Activated naive CD8-positive, alpha-beta T cell treated with anti-CD3 and anti-CD28 coated beads for 36 hours (primary cell): ENCODE measurements around the gene MYH15. TPM values are rescaled to one million over a fixed set of nuclear protein-coding genes. Genes with fewer than 3 reads are reported as not detected.

Experiments used
- DNase-seq: peaks from one replicate; pipeline ENCODE4 v3.0.0; 2021
- H3K27ac Mint-ChIP-seq: one replicate; pipeline ENCODE4 v1.8.0; 2022; ENCODE audit warnings: mild to moderate bottlenecking, moderate library complexity, mixed read lengths
- H3K27me3 Mint-ChIP-seq: one replicate; pipeline ENCODE4 v1.8.0; 2022; ENCODE audit warnings: mild to moderate bottlenecking, mixed read lengths
- H3K36me3 Mint-ChIP-seq: one replicate; pipeline ENCODE4 v1.8.0; 2021; ENCODE audit warnings: mild to moderate bottlenecking, mixed read lengths
- H3K4me1 Mint-ChIP-seq: one replicate; pipeline ENCODE4 v1.8.0; 2021; ENCODE audit warnings: mixed read lengths
- H3K4me3 Mint-ChIP-seq: one replicate; pipeline ENCODE4 v1.8.0; 2022; ENCODE audit warnings: mild to moderate bottlenecking, moderate library complexity, mixed read lengths
- H3K9me3 Mint-ChIP-seq: one replicate; pipeline ENCODE4 v1.8.0; 2022; ENCODE audit warnings: mixed read lengths
- total RNA-seq, 2 experiments: library from RNA; stranded (reverse); gene quantifications; one replicate each; pipeline ENCODE4 v1.2.3, GENCODE V29; 2021

MYH15 gene
- total RNA-seq, 2 experiments from 2014 or later: 0.14 TPM

DNA sequence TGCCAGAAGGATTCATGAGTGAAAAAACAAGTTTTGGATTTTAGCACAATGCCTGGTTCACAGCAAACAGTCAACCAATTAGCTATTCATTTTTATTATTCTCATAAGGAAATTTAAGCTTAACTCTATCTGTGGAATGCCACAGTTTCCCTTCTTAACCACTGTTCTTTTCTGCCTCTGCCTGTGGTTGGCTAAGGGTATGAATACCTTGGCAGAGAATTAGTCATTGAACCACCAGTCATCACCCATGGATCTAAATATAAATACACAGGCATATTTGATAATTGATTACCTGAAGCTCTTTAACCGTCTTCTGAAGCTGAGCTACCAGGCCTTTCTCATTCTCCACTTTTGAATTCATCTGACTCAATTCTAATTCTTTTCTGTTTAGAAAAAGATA lies 79.9 kb downstream of the MYH15 start:
- H3K27ac Mint-ChIP-seq: no peak overlapping the region
- H3K9me3 Mint-ChIP-seq: peaks cover 5% of the 10 kb centered on the region
- H3K4me1 Mint-ChIP-seq: no peaks in the 10 kb centered on the region
- no peaks in the 10 kb centered on the region for H3K27me3 Mint-ChIP-seq
- no peak for DNase-seq
- H3K4me3 Mint-ChIP-seq: no peak overlapping the region
- peaks cover 2% of the 10 kb centered on the region for H3K36me3 Mint-ChIP-seq

DNA sequence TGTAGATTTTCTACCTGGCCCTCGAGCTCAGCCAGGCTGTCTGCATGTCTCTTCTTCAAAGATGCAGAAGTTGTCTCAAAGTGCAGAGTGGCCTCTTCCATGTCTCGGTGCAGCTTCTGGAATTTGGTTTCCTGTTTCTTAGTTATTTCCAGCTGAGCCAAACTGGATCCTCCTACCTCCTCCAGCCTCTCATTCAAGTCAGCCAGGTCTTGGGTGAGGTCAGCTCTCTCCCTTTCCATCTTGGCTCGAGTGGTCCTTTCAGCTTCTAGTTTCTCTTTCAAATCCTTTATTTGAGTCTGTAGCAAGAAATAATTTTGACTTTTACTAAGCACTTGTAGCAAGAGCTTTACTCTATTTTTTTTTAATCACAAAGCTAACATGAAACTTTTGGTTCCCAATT lies 81.8 kb downstream of the MYH15 start:
- H3K9me3 Mint-ChIP-seq: peaks cover 5% of the 10 kb centered on the region
- no peak overlapping the region for H3K4me3 Mint-ChIP-seq
- no peaks in the 10 kb centered on the region for H3K4me1 Mint-ChIP-seq
- DNase-seq: no peak
- H3K27ac Mint-ChIP-seq: no peak overlapping the region
- no peaks in the 10 kb centered on the region for H3K27me3 Mint-ChIP-seq
- peaks cover under 1% of the 10 kb centered on the region for H3K36me3 Mint-ChIP-seq

DNA sequence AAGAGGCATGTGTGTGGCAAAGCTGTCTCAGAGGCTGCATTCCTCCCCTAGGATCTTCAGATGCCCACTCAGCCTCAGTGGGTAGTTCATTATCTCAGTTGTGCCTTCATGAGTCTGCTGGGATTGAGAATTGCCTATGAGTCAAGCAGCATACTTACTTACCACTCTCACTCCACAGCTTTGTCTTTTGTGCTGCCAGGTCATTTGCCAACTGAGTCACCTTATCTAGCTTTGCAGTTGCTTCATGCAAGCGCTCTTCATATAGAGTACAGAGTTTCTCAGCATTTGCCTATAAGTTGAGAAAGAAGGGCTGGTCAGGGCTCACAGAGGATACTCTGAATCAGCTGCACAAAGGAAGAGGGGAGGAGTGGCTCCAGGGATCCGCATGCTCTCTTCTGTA lies 89.5 kb downstream of the MYH15 start:
- H3K27me3 Mint-ChIP-seq: no peaks in the 10 kb centered on the region
- DNase-seq: no peak

DNA sequence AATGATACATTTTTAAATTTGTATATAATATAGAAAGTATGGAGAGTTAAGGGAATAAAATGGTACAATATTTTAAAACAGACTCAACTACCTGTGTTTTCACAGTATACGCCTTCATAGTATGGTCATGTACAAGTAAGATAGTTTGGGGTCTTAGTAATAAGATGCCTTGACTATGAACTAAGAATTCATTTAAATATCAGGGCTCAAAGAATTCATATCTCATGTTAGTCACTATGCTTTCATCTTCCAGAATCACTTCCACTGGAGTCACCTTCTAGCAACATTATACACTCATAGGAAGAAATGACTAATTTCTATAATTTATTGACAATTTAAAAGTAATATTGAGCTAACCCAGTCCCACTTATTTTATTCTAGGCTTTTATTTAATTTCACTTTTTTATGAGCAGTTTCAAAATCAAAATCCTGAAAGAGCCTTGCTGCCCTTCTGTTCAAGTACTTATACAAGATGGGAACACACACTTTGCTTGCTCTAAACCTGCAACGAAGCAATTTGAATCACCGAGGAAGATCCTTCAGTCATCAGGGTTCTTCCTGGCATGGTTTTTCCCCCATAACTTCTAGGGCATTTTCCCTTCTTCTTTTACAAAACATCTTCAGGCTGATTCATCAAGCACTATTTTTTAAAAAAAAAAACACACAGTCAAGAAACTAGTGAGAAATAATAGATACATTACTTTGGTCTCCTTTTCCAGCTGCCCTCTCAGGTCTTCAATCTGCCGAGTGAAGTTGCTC lies 94.1 kb downstream of the MYH15 start:
- H3K4me3 Mint-ChIP-seq: no peak overlapping the region
- no peaks in the 10 kb centered on the region for H3K9me3 Mint-ChIP-seq

More for the DNA sequence above, 89.5 kb downstream of the MYH15 start:
- Mint-ChIP-seq H3K36me3 (no peaks in the 10 kb centered on the region), H3K4me1 (peaks cover 12% of the 10 kb centered on the region), H3K4me3 (no peak overlapping the region), H3K27ac (no peak overlapping the region), H3K9me3 (no peaks in the 10 kb centered on the region)

DNA sequence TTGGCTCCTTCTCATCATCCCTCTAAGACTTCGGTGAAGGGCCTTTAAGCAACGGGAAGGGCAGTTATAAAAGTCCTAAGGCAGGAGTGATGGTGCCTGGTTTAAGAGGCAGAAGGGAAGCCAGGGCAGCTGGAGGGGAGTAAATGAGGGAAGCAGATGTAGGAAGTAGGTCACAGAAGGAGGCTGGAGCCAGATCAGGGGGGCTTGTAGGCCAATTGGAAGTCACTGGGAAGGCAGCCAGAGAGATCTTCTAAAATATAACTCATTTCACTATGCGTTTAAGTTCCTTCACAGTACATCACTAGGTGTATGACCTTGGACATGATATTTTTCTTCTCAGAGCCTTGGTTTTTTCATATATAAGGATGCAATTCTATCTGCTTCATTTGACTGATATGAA lies 94.7 kb downstream of the MYH15 start:
- peaks cover 15% of the 10 kb centered on the region for H3K4me1 Mint-ChIP-seq
- H3K9me3 Mint-ChIP-seq: no peaks in the 10 kb centered on the region
- H3K27ac Mint-ChIP-seq: no peak overlapping the region
- DNase-seq: no peak
- H3K4me3 Mint-ChIP-seq: no peak overlapping the region
- no peaks in the 10 kb centered on the region for H3K36me3 Mint-ChIP-seq
- peaks cover 3% of the 10 kb centered on the region for H3K27me3 Mint-ChIP-seq

More for the DNA sequence above, 94.1 kb downstream of the MYH15 start:
- Mint-ChIP-seq H3K27me3 (peaks cover 3% of the 10 kb centered on the region), H3K36me3 (no peaks in the 10 kb centered on the region), H3K4me1 (peaks cover 15% of the 10 kb centered on the region), H3K27ac (no peak overlapping the region)
- DNase-seq: no peak

DNA sequence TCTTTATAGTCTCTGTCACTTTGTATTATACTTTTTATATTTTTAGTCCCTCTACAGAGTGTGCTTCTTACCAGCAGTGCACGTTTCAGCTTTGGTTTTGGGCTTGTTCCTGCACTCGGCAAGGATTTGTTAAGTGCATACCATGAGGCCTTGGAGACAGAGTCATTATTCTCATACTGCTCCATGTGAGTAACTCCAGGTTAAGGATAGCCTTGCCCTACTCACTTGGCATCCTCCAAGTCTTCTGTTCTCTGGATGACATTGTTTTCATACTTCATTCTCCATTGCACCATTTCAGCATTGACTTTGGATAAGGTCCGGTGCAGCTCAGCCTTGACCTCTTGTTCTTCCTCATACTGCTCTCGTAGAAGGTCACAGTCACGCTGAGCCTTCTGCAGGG lies 96.4 kb downstream of the MYH15 start:
- no peak overlapping the region for H3K4me3 Mint-ChIP-seq
- H3K36me3 Mint-ChIP-seq: no peaks in the 10 kb centered on the region
- H3K27me3 Mint-ChIP-seq: peaks cover 3% of the 10 kb centered on the region
- no peak overlapping the region for H3K27ac Mint-ChIP-seq
- H3K9me3 Mint-ChIP-seq: no peaks in the 10 kb centered on the region
- DNase-seq: no peak
- H3K4me1 Mint-ChIP-seq: peaks cover 15% of the 10 kb centered on the region

DNA sequence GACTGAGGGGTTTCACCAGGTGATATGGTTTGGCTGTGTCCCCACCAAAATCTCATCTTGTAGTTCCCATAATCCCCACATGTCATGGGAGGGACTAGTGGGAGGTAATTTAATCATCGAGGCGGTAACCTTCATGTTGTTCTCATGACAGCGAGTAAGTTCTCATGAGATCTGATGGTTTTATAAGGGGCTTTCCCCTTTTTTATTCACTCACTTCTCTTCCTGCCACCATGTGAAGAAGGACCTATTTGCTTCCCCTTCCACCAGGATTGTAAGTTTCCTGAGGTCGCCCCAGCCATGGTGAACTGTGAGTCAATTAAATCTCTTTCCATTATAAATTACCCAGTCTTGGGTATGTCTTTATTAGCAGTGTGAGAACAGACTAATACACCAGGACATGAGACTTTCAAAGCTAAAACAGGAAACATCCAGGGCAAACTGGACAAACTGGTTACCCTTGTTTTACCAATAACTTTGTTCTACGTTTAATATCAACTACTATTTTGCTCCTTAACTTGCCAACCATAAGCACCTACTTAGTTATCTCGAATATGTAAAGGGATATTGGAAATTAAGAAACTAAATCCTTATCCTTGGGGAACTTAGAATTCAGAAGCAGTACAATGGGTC lies 98.2 kb downstream of the MYH15 start:
- H3K4me1 Mint-ChIP-seq: peaks cover 15% of the 10 kb centered on the region
- H3K4me3 Mint-ChIP-seq: no peak overlapping the region
- H3K27me3 Mint-ChIP-seq: peaks cover 3% of the 10 kb centered on the region
- no peak for DNase-seq
- no peaks in the 10 kb centered on the region for H3K36me3 Mint-ChIP-seq
- no peak overlapping the region for H3K27ac Mint-ChIP-seq
- no peaks in the 10 kb centered on the region for H3K9me3 Mint-ChIP-seq

DNA sequence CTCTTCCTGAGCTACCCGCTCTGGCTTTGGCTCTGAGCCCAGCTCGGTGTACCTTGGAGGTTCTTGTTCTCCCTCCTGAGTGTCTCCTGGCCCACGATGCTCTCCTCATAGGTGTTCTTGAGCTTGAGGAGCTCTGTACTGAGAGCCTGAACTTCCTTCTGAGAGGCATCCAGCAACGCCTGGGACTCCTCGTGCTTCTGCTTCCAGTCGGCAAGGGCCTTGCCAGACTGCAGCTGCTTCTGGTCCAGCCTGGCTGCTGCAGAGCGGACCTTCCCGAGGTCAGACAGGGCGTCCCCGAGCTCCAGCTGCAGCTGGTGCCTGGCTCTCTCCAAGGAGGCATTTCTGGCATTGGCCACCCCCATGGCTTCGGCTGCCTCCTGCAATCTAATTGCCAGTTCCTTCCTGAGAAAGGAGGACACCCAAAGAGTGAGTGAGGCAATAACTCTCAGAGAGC lies 99.8 kb downstream of the MYH15 start:
- H3K27me3 Mint-ChIP-seq: peaks cover 3% of the 10 kb centered on the region
- no peak overlapping the region for H3K27ac Mint-ChIP-seq
- no peaks in the 10 kb centered on the region for H3K36me3 Mint-ChIP-seq
- H3K4me1 Mint-ChIP-seq: peaks cover 9% of the 10 kb centered on the region
- no peak overlapping the region for H3K4me3 Mint-ChIP-seq
- H3K9me3 Mint-ChIP-seq: no peaks in the 10 kb centered on the region
- no peak for DNase-seq

DNA sequence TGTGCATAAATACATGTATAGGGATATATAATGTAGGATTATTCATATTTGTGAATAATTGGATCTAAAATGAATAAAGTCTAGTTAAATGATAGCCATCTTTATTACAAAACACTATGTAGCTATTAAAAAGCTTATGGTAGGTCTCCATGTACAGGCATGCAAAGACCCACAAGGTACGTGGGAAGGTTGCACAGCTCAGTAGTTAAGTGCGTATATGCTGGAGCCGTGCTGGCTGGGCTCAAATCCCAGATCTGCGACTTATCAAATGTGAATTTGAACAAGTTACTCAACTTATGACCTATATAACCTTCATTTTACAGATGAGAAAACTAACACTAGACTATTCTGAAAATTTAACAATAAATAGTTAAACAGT lies 100.6 kb downstream of the MYH15 start:
- peaks cover 8% of the 10 kb centered on the region for H3K4me1 Mint-ChIP-seq
- H3K9me3 Mint-ChIP-seq: no peaks in the 10 kb centered on the region
- H3K4me3 Mint-ChIP-seq: no peak overlapping the region
- no peaks in the 10 kb centered on the region for H3K36me3 Mint-ChIP-seq
- no peak for DNase-seq
- peaks cover 3% of the 10 kb centered on the region for H3K27me3 Mint-ChIP-seq
- H3K27ac Mint-ChIP-seq: no peak overlapping the region

DNA sequence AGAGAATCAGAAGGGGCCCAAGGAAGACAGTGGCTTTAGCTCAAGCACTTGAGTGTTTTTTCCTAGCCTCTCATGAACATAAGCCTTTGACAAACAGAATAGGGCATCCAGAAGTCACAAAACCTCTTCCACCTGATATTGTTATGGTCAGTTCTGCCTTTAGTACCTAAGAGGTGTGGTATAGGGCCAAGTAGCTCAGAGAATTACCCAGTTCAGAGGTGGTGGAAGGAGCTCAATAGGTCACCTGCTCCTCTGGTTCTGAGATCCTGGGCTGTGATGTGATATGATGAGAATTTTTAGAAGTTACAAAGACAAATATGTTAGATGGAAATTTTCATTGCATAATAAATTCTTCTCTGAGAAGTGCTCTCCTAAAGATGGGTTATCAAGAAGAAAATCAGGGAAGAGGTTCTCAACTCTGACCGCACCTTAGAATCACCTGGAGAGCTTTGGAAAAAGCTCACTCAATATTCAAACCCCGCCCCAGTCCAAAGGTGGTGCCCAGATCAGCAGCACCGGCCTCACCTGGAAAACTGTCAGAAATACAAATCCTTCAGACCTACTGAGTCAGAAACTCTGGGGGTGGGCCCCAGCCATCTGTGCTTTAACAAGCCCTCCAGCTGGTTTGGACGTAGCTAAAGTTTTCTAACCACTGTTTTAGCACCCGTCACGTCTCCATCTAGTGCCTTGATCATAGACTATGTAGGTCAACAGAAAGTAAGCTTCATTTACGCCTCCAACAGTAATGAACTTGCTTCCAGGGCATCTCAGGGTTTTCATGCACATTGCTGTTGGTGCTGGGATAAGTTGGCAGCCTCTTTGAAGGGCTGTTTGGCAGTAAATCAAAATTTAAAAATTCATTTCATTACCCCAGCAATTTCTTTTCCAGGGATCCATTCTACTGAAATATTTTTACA lies 101.3 kb downstream of the MYH15 start:
- Mint-ChIP-seq H3K4me3 (no peak overlapping the region), H3K36me3 (no peaks in the 10 kb centered on the region), H3K27ac (no peak overlapping the region), H3K27me3 (peaks cover 3% of the 10 kb centered on the region), H3K4me1 (peaks cover 8% of the 10 kb centered on the region), H3K9me3 (no peaks in the 10 kb centered on the region)
- DNase-seq: no peak

DNA sequence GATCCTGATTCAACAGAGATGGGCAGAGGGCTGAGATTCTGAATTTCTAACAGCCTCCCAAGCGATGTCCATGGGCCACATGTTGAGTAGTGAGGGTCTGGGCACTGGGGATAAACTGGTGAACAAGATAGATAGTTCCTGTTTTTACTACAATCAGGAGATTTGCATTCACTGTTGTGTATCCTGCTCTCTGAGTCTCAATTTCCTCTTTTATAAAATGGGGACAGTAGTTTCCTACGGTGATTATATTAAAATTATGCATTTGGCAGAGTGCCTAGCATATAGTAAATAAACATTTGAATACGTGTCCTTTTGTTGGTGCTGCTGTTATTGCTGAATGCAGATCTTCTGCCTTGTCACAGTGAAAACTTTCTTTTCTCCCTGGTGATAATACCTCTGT lies 102.5 kb downstream of the MYH15 start:
- Mint-ChIP-seq H3K4me3 (no peak overlapping the region), H3K4me1 (peaks cover 7% of the 10 kb centered on the region), H3K27ac (no peak overlapping the region), H3K9me3 (no peaks in the 10 kb centered on the region), H3K36me3 (no peaks in the 10 kb centered on the region), H3K27me3 (peaks cover under 1% of the 10 kb centered on the region)
- no peak for DNase-seq

DNA sequence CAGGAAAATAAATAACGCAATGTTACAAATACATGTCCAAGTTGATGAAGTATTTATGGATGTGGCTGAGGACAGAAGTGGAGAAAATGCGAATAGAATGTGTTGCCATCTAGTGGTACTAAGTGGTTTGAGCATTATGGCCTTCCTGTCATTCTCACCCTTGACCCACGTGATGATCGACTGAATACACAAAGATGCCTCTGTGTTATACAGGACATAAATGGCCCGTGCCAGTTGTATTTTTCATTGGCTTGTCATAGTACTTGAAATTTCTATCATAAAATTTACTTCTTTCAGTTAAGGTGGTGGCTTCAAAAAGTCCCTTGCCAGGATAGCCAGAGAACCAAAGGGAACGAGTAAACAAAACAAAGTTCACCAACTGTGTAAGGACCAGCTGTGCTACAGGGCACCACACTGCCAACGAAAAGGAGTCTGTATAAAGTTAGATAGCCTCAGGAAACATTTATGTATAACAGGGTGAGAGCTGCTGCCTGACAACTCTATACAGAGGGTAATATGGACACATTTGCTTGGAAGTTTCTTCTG lies 103.7 kb downstream of the MYH15 start:
- Mint-ChIP-seq H3K27me3 (no peaks in the 10 kb centered on the region), H3K27ac (no peak overlapping the region), H3K4me1 (peaks cover 6% of the 10 kb centered on the region), H3K4me3 (no peak overlapping the region), H3K36me3 (no peaks in the 10 kb centered on the region), H3K9me3 (no peaks in the 10 kb centered on the region)
- DNase-seq: peak; percentile 5

DNA sequence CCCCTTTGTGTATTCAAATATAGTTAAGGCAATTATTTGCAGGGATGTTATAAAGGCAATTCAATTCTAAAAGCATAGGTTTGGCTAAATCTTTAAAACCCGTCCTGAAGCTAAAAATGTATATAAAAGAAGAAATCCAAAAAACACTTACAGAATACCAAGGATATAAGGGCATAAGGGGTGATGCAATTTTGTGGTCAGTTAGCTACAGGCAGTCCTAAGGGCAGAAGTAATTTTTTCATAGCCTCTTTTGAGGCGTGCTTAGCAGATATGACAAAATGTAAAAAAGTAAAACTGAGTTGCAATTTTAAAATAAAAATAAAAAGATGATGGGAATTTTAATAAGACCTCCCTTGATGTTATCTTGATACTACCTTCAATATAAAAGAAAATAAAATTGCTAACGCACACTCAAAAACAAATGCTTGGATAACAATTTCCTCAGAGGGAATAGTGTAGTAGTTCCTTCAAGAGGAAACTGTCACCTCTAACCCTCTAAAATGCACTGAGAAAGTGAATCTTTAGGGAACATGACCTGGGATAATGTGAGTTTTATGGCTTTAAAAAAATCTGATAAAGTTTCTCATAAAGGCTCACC lies 104.2 kb downstream of the MYH15 start:
- DNase-seq: no peak
- H3K4me1 Mint-ChIP-seq: peaks cover 6% of the 10 kb centered on the region
- no peak overlapping the region for H3K27ac Mint-ChIP-seq
- H3K27me3 Mint-ChIP-seq: no peaks in the 10 kb centered on the region
- H3K4me3 Mint-ChIP-seq: no peak overlapping the region
- no peaks in the 10 kb centered on the region for H3K36me3 Mint-ChIP-seq
- H3K9me3 Mint-ChIP-seq: no peaks in the 10 kb centered on the region

DNA sequence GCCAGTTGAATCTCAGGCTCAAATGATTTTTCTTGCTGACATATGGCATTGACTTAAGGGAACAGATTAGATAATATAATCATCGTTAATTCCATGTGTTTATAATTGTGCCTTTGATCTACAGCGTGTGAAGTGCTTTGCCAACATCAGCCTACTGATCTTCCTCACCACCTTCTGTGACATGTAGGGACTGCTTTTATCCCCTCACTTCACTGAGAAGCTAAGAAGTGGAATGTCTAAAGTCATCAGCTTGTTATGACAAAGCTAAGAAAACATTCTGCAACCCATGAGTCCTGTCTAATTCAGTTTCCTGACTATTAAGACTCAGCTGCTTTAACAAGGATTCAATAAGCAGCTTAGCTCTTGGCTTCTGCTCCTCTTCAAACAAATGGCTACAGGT lies 106.0 kb downstream of the MYH15 start:
- peaks cover 2% of the 10 kb centered on the region for H3K36me3 Mint-ChIP-seq
- H3K9me3 Mint-ChIP-seq: peaks cover 1% of the 10 kb centered on the region
- no peak overlapping the region for H3K27ac Mint-ChIP-seq
- H3K4me1 Mint-ChIP-seq: peaks cover 6% of the 10 kb centered on the region
- no peaks in the 10 kb centered on the region for H3K27me3 Mint-ChIP-seq
- no peak overlapping the region for H3K4me3 Mint-ChIP-seq
- DNase-seq: no peak
